Measurements from ENCODE around the gene LYZ.

The LYZ gene

GRCh38 chr12:69313209-69313608, 35.0 kb upstream of the LYZ start:
- TF ChIP-seq FOXP2 (optimal IDR thresholded peaks at IDR 0.05; ENCODE audit: borderline replicate concordance, extremely low read depth, extremely low read length, insufficient read depth) (no peak), REST (IDR thresholded peaks at IDR 0.05; ENCODE audit: insufficient read depth in 1 of 2, low read depth in 2 of 2, low read length in 2 of 2) (no peak), TAF1 (IDR thresholded peaks at IDR 0.05; ENCODE audit: borderline replicate concordance, insufficient read depth, low read length) (no peak)

GRCh38 chr12:69318225-69318624, 30.0 kb upstream of the LYZ start:
- no peak for TF ChIP-seq TAF1 (IDR thresholded peaks at IDR 0.05; ENCODE audit: borderline replicate concordance, insufficient read depth, low read length)
- TF ChIP-seq POLR2AphosphoS5 (IDR thresholded peaks at IDR 0.05; ENCODE audit: low read depth, low read length) = no peak
- no peak for TF ChIP-seq REST (IDR thresholded peaks at IDR 0.05; ENCODE audit: insufficient read depth in 1 of 2, low read depth in 2 of 2, low read length in 2 of 2)
- no peak for TF ChIP-seq SIN3A (IDR thresholded peaks at IDR 0.05; ENCODE audit: borderline replicate concordance, insufficient read depth, low read length)
- no peak for TF ChIP-seq FOXP2 (optimal IDR thresholded peaks at IDR 0.05; ENCODE audit: borderline replicate concordance, extremely low read depth, extremely low read length, insufficient read depth)

- TF ChIP-seq FOXP2 (optimal IDR thresholded peaks at IDR 0.05; ENCODE audit: borderline replicate concordance, extremely low read depth, extremely low read length, insufficient read depth) (no peak), REST (IDR thresholded peaks at IDR 0.05; ENCODE audit: insufficient read depth in 1 of 2, low read depth in 2 of 2, low read length in 2 of 2) (no peak), POLR2AphosphoS5 (IDR thresholded peaks at IDR 0.05; ENCODE audit: low read depth, low read length) (no peak), TAF1 (IDR thresholded peaks at IDR 0.05; ENCODE audit: borderline replicate concordance, insufficient read depth, low read length) (no peak), SIN3A (IDR thresholded peaks at IDR 0.05; ENCODE audit: borderline replicate concordance, insufficient read depth, low read length) (no peak)
These were observed 26.8 kb upstream of the LYZ start for GRCh38 chr12:69321351-69321750.

- no peak for TF ChIP-seq POLR2AphosphoS5 (IDR thresholded peaks at IDR 0.05; ENCODE audit: low read depth, low read length)
These were observed 23.2 kb upstream of the LYZ start for GRCh38 chr12:69324797-69325466.

- TF ChIP-seq FOXP2 (optimal IDR thresholded peaks at IDR 0.05; ENCODE audit: borderline replicate concordance, extremely low read depth, extremely low read length, insufficient read depth) (no peak), REST (IDR thresholded peaks at IDR 0.05; ENCODE audit: insufficient read depth in 1 of 2, low read depth in 2 of 2, low read length in 2 of 2) (no peak), SIN3A (IDR thresholded peaks at IDR 0.05; ENCODE audit: borderline replicate concordance, insufficient read depth, low read length) (no peak), TAF1 (IDR thresholded peaks at IDR 0.05; ENCODE audit: borderline replicate concordance, insufficient read depth, low read length) (no peak), POLR2AphosphoS5 (IDR thresholded peaks at IDR 0.05; ENCODE audit: low read depth, low read length) (no peak)
These were observed 19.8 kb upstream of the LYZ start for GRCh38 chr12:69328426-69328825.

Measured in PFSK-1 (cell line).